GM18870 (cell line): ENCODE results near the gene VAMP7.
"Not testable (repeated sequence)": the region's sequence is repeated elsewhere in the genome, so short reads cannot be mapped to it uniquely, and the experiment has no call there.

Experiments
- ATAC-seq: cut with Tn5 transposase; IDR thresholded peaks from one replicate; pipeline ENCODE4 v1.9.1; 2021; ENCODE audit warnings: moderate library complexity; ENCODE audit not compliant: unreplicated experiment

The VAMP7 gene

DNA sequence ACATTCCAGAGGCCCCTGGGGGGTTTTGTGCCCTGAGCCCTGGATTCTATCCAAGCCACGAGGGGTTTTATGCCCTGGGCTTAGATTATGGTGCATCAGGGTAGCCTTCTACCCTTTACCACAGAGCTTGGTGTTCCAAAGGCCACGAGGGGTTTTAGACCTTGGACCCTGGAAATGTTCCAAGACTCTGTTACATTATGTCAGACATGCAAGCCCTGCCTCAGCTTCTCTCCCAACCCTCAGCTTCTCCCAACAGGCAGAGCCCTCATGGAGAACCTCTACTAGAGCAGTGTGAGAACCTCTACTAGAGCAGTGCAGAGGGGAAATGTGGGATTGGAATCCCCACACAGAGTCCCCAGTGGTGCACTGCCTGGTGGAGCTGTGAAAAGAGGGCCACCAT lies 105.8 kb downstream of the VAMP7 start:
- ATAC-seq: not testable (repeated sequence)

DNA sequence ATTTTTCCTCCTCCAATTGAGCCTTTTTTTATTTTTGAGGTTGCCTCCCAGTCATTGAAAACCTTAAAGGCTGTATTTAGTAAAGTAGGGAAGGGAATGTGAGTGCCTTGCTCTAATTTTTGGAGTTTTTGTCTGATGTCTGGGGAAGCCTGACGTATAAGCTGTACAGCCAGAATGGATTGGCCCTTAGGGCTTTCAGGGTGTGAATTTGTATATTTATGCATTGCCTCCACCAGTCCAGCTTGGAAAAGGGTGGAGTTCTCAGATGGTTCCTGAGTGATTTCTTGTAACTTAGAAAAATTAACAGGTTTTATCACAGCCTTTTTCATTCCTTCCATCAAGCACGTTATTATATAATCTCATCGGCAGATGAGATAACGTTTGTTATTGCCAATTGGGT lies 107.7 kb downstream of the VAMP7 start:
- ATAC-seq: no peak
